T47D (cell line): ENCODE measurements around the gene ITPR1.

ENCODE experiments used
- DNase-seq, 2 experiments: peaks; one replicate each; pipeline versions ENCODE4 v3.0.0 to v3.0.0-alpha.2; 2011 to 2012; ENCODE audit warnings: low read depth in 1 of 2, low spot score in 1 of 2
- JUND ChIP-seq: IDR thresholded peaks from 2 replicates; pipeline ENCODE4 v1.6.1; 2012; ENCODE audit warnings: low read depth
- in situ Hi-C: cut with HindIII; loops from 2 replicates; pipeline ENCODE4 v1.10.0; 2016; ENCODE audit warnings: low sequenced_read_pairs, low pct_unique_long_range_greater_than_20kb

The ITPR1 gene

DNA sequence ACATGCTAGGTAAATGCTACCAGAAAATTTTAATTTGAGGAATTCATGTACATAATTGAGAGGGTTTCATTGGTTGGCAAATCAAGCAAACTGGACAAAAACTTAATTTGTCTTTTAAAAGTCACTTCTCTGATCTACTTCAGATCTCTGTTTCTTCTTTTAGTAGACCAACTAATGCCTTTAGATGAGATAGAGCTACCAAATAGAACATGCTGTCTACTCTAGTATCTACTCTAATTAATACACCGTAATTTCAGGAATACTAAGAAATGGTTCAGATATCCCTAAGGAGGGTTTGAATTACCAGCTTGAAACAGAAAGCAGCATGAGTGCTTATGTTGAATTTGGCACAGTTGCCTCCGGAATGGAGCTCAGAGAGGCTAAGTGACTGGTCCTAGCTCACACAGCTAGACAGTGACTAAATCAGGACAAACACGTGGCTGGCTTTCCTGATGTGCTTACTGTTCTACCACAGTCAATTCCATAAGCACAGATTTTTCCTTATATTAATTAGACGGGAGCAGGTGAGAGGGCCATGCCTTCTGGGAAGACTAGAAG, 225.1 kb downstream of the ITPR1 start:
- no peak for DNase-seq
- no peak for TF ChIP-seq JUND
- in situ Hi-C loops = no loop called here

DNA sequence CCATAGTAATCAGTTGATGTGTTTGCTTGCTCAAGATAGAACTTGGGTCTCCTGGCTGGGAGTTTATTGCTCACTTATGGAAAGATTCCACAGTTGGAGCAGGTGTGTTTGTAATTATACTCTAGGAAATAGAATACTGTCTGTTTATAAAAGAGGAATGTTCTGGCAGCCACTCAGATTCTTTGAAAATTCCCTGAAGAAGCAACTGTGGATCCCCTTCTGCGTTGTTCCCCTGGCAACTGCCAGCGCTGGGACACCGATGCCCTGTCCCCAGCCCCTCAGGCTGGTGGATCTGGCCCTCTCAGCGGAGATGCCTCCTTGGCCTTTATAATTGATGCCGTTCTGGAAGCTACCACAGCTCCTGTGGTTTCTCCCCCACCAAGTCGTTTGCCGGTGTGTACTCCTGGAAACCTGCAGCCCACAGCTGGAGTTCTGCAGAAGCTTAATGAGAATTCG, 225.9 kb downstream of the ITPR1 start:
- peak in 1 of 2 experiments; percentile 84 for DNase-seq
- in situ Hi-C loops = no loop called here
- TF ChIP-seq JUND = no peak

DNA sequence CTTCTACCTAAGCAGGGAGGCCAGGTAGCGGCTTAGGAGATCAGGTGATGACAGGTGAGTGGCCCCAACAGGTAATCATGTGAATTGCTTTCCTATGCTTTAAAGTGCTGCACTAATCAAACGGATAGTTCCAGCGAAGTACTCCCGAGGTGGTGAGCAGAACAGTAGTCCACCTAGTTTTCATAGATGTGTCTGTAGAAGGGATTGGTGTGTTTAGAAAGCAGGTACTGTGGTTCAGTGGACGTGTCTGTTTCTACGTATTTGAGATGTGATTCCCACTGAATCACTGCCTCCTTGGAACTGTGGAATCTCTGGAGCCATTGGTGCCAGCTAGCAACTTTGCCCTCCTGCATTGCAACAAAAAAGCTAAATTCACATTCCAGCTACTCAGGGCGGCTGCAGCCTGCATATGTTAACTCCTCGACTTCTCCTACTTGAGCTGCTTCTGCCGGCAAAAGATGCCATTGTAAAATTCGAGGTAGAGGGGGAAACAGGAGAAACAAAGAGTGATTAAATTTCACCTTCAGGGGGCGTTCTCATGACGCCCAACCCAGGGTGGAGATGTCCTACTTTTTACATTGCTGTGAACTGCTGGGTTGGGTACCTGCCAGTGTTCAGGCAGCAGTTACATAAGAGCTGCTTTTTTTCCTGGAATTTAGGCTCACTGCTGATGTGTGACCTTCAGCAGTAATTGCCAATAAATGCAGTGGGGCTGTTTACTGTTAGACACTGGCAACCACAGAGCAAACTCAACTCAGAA, 227.3 kb downstream of the ITPR1 start:
- TF ChIP-seq JUND = no peak
- in situ Hi-C loops = no loop called here
- DNase-seq = peak in 1 of 2 experiments; percentile 92

DNA sequence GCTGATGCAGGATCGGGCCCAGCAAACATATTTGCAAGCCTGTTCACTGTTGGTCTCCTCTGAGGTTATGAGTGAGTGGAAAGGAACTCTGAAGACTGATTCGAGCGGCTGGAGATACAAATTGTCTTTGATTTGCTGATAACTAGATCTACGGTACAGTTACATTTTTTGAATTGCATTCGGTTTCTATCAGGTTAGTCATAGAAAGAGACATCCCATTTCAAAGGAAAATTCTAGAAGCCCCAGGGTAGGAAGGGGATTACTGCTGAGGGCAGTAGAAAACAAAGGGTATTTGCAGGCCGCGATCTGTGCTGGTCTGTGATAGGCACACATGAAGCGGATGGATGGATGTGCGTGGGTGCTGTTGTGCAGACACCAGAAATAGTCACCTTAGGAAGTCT, 228.4 kb downstream of the ITPR1 start:
- no peak for TF ChIP-seq JUND
- no peak for DNase-seq
- in situ Hi-C loops = no loop called here

DNA sequence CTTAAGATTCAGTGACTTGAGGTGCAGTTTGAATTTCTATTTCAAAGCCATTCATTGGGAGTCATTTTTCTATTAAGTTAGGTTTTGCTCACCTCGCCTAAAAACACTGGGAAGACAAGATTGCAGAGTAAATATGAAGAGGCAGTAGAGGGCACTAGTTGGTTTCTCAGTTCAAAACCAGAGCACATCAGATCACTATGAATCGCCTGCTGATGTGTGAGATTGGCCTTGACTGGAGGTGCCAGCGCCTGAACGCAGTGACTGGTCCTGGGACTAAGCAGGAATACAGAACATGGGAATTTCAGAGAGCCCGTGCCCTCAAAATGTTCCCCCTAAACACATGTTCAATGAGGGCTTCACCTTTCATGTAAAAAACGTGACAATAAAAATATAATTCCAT, 229.0 kb downstream of the ITPR1 start:
- DNase-seq = peak; percentile 44 to 87
- in situ Hi-C loops = no loop called here
- TF ChIP-seq JUND = no peak

DNA sequence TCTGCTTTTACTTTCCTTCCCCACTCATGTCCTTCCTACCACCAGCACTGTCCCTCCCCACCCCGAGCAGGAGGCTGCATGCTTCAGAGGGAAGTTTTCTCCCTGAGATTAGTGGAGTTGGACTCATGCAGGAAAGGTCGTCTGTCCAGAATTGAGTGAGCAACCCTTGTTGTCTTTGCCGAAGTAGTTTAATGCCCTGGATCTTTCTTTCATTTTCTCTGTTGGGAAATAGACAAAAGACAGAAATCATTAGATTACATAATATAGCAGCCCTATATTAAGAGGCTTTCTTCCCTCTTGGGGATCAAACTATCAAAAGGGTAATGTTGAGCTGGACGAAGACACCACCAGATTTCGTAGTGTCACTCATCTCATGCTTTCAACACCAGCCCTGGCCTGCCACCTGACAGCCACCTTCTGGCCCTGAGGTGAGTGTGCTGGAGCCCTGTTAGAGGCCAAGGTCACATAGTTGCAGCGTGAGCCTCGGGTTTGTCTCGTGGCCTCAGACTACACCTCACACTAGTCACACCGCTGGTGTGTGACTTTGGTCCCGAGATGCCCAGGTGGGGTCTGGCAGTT, 231.0 kb downstream of the ITPR1 start:
- no peak for TF ChIP-seq JUND
- in situ Hi-C loops = no loop called here
- DNase-seq = no peak

DNA sequence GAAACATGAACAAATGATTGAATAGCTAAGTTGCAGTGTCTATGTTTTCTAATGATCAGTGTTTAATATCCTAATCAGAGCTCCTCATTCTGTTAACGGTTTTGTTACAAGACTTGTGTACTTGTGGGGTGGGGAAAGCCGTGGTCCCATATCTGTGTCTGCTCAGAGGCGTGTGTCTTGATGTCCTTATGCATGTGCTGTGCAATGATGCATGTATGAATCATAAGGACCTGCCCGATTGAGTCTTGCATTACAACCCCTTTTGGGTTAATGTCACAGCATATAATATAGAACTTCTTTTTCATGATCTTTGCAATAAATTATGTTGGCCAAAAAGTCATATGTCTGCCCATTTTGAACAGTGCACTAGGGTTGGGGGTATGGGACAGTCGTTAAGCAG, 233.4 kb downstream of the ITPR1 start:
- TF ChIP-seq JUND = no peak
- DNase-seq = no peak
- in situ Hi-C loops = no loop called here

DNA sequence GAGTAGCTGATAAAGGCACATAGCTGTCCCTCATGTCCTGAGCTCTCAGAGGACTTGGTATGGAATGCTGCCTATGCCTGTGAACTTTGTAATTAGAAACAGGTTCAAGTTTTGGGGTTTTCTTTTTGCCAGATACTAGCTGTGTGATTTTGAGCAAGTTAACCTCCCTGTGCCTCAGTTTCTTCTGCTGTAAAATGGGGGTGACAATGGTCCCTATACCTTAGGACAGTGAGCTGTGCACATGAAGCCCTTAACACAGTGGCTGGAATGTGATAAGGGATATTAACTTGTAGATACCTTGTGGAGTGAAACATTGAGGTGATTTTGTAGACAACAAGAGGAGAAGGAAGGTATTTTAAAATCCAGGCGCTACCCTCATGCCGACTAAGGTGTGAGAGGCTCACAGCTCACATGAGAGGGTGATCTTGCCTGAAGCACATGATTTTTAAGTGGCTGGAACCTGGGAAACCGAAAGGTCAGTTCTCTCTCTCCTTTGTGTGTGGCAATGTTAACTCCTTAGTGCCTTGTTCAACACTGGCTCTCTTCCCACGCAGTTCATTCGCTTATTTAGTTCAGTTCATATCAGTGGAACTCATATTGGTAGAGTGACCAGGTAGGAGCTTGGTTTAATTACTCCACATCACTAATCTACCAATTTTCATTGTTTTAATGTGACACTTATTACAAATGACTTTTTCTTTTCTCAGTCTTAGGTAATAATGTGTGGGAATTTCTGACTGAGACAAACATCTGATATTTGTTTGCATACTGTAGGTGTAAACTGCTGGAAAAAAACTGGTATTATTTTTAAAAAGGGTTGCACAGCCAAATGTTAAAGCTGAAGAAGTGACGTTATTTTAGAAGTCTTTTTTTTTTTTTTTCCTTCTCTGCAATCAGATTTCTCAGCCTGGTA, 236.2 kb downstream of the ITPR1 start:
- in situ Hi-C loops = no loop called here
- DNase-seq = peak in 1 of 2 experiments; percentile 65
- no peak for TF ChIP-seq JUND

DNA sequence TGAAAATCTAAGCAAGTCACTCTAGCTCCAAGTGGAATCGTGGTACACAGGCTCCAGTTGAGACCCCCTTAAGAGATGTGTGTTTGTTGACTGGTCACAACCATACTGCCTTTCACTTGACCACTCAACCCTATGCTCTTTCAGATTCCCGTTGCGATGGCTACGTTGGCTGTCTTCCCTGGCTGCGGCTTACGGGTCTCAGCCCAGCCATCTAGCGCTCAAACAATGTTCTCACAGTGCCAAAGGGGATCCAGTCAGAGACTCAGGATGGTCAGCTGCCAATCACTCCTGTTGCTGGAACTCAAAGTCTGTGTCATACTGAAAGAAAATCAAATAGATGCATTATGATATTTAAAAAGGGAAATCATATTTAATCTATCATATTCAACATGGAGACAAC, 237.6 kb downstream of the ITPR1 start:
- TF ChIP-seq JUND = no peak
- DNase-seq = no peak
- in situ Hi-C loops = no loop called here

DNA sequence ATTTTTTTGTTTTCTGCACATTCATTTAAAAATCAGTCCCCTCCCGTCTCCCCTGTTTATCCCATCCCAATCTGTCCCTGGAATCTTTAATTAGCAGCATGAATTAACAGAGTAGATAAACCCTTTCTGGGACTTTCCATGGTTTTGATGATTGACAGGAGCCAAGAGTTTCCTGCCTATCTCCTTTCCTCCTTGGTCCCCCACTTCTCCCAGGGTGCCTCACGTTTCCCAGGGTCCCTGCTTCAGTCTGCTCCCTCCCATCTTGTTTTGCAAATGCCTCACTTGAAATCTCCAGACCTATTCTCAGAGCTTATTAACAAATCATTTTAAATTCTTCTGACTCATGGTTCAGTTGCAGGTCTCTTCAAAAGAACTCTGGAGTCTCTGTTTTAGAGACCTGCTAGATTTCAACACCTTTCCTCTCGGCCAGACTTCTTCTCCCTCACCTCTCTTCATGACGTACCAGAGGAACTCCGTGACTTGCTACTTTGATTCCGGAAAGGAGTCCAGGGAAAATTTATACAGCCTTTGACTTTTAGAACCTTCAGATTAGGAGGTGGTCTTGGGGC, 238.5 kb downstream of the ITPR1 start:
- TF ChIP-seq JUND = no peak

DNA sequence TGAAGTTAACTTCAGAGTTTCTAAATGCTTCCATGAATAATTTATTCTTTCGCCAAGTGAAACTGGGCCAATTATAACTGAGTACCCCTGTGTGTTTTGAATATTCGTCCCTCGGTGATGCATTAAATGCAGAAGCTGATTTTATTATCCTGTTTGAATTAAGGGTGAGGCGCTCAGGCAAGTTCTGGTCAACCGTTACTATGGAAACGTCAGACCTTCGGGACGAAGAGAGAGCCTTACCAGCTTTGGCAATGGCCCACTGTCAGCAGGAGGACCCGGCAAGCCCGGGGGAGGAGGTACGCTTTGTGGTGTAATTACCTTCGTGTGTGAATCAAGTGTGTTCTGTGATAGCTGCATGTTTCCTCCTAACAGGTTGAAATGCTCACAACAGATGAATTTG, 239.8 kb downstream of the ITPR1 start:
- TF ChIP-seq JUND = no peak
- no peak for DNase-seq
- in situ Hi-C loops = no loop called here

More for the DNA sequence above, 238.5 kb downstream of the ITPR1 start:
- in situ Hi-C loops = no loop called here
- DNase-seq = no peak

DNA sequence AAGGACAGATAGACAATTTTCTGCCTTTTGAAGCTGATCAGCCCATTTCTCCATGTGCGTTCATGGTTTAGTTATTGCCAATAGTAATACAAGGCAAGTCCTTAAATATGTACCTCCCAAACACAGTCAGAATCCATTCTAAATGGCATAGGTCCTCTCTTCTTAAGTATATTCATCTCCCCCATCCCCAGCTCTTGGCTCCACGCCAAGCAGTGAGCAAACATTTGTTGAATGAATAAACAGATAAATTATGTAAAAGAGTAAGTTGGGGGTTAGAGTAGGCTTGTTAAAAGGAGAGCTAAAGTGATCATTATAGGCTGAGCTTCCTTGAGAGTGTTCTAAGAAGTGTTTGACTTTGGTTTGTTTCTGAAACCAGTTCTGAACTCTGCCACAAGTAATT, 241.3 kb downstream of the ITPR1 start:
- no peak for DNase-seq
- TF ChIP-seq JUND = no peak
- in situ Hi-C loops = no loop called here

DNA sequence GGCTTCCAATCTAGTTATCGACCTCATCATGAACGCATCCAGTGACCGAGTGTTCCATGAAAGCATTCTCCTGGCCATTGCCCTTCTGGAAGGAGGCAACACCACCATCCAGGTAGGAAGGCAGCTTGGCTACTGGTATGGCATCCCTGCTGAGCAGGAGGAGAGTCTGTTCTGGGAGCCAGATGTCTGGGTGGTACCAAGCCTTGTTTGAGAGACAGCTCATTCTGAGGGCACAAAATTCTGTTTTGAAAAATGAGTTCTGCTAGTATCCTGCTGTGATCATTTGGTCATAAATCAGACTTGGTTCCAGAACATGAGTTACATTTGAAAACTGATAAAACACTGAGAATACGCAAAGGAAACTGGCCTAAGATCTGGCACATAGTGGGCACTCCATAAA, 242.1 kb downstream of the ITPR1 start:
- in situ Hi-C loops = no loop called here
- DNase-seq = no peak
- TF ChIP-seq JUND = no peak
